Measurements from ENCODE around the gene NBPF1. TPM values are rescaled to one million over a fixed set of nuclear protein-coding genes. Genes with fewer than 3 reads are reported as not detected.
A peak's percentile ranks its signal among the peaks of the same experiment; 100 is the strongest.
"Not testable (repeated sequence)": the region's sequence is repeated elsewhere in the genome, so short reads cannot be mapped to it uniquely, and the experiment has no call there.

Gene NBPF1
- total and polyA plus RNA-seq, 5 donors from 2014 or later: 0.49 to 13.0 (median 2.3) TPM

GRCh38 chr1:16637941-16638778 lies 24.8 kb upstream of the NBPF1 start:
- not testable (repeated sequence) for ATAC-seq (ENCODE audit: low read depth in 2 of 2); H3K4me1 Mint-ChIP-seq; H3K4me3 Mint-ChIP-seq; H3K27ac ChIP-seq (ENCODE audit: insufficient read depth, low read length, poor library complexity, severe bottlenecking); H3K27me3 ChIP-seq (ENCODE audit: control insufficient read depth, insufficient read depth, low read length); H3K4me1 ChIP-seq (ENCODE audit: control insufficient read depth, insufficient read depth, low read length, poor library complexity, severe bottlenecking); H3K27ac Mint-ChIP-seq; H3K9me3 ChIP-seq (ENCODE audit: control insufficient read depth in 2 of 2, low read length in 2 of 2); H3K4me3 ChIP-seq (ENCODE audit: low read depth, low read length); H3K9me3 Mint-ChIP-seq; H3K27me3 Mint-ChIP-seq
- peak in 1 of 3 donors; percentile 10 for DNase-seq
- peaks cover 33% of the 10 kb centered on the region for H3K36me3 ChIP-seq (ENCODE audit: control insufficient read depth, insufficient read depth, low read length)
- H3K36me3 Mint-ChIP-seq: peaks cover 12% of the 10 kb centered on the region

- not testable (repeated sequence) for H3K4me1 ChIP-seq (ENCODE audit: control insufficient read depth, insufficient read depth, low read length, poor library complexity, severe bottlenecking); H3K27ac Mint-ChIP-seq; H3K9me3 ChIP-seq (ENCODE audit: control insufficient read depth in 2 of 2, low read length in 2 of 2); ATAC-seq (ENCODE audit: low read depth in 2 of 2); H3K9me3 Mint-ChIP-seq; H3K27ac ChIP-seq (ENCODE audit: insufficient read depth, low read length, poor library complexity, severe bottlenecking); H3K27me3 Mint-ChIP-seq; H3K4me3 Mint-ChIP-seq; H3K4me1 Mint-ChIP-seq; H3K4me3 ChIP-seq (ENCODE audit: low read depth, low read length); H3K27me3 ChIP-seq (ENCODE audit: control insufficient read depth, insufficient read depth, low read length)
- peak in 1 of 3 donors; percentile 1 for DNase-seq
- H3K36me3 ChIP-seq (ENCODE audit: control insufficient read depth, insufficient read depth, low read length): peaks cover 47% of the 10 kb centered on the region
- H3K36me3 Mint-ChIP-seq: peaks cover 27% of the 10 kb centered on the region
Measured at GRCh38 chr1:16636551-16637195, 23.3 kb upstream of the NBPF1 start.

GRCh38 chr1:16635959-16636358 lies 22.6 kb upstream of the NBPF1 start:
- not testable (repeated sequence) for ATAC-seq (ENCODE audit: low read depth in 2 of 2)
- DNase-seq: peak in 1 of 3 donors; percentile 1

GRCh38 chr1:16633540-16634282 lies 20.3 kb upstream of the NBPF1 start:
- not testable (repeated sequence) for H3K4me3 Mint-ChIP-seq; H3K4me1 ChIP-seq (ENCODE audit: control insufficient read depth, insufficient read depth, low read length, poor library complexity, severe bottlenecking); H3K9me3 ChIP-seq (ENCODE audit: control insufficient read depth in 2 of 2, low read length in 2 of 2); H3K27ac ChIP-seq (ENCODE audit: insufficient read depth, low read length, poor library complexity, severe bottlenecking); H3K27me3 ChIP-seq (ENCODE audit: control insufficient read depth, insufficient read depth, low read length); H3K4me1 Mint-ChIP-seq; H3K9me3 Mint-ChIP-seq; H3K27me3 Mint-ChIP-seq; ATAC-seq (ENCODE audit: low read depth in 2 of 2); H3K4me3 ChIP-seq (ENCODE audit: low read depth, low read length)
- H3K27ac Mint-ChIP-seq: peak overlapping the region in 2 of 3 donors; percentile 7 to 32
- H3K36me3 Mint-ChIP-seq: peaks cover 48% of the 10 kb centered on the region
- H3K36me3 ChIP-seq (ENCODE audit: control insufficient read depth, insufficient read depth, low read length): peaks cover 65% of the 10 kb centered on the region
- DNase-seq: peak in 1 of 3 donors; percentile 1

More at GRCh38 chr1:16635959-16636358, 22.6 kb upstream of the NBPF1 start:
- not testable (repeated sequence) for H3K9me3 Mint-ChIP-seq; H3K4me3 Mint-ChIP-seq; H3K4me1 Mint-ChIP-seq; H3K9me3 ChIP-seq (ENCODE audit: control insufficient read depth in 2 of 2, low read length in 2 of 2); H3K4me3 ChIP-seq (ENCODE audit: low read depth, low read length); H3K4me1 ChIP-seq (ENCODE audit: control insufficient read depth, insufficient read depth, low read length, poor library complexity, severe bottlenecking); H3K27ac ChIP-seq (ENCODE audit: insufficient read depth, low read length, poor library complexity, severe bottlenecking); H3K27me3 ChIP-seq (ENCODE audit: control insufficient read depth, insufficient read depth, low read length); H3K27ac Mint-ChIP-seq; H3K27me3 Mint-ChIP-seq
- H3K36me3 ChIP-seq (ENCODE audit: control insufficient read depth, insufficient read depth, low read length): peaks cover 54% of the 10 kb centered on the region
- peaks cover 33% of the 10 kb centered on the region for H3K36me3 Mint-ChIP-seq

- not testable (repeated sequence) for H3K4me1 Mint-ChIP-seq; H3K4me1 ChIP-seq (ENCODE audit: control insufficient read depth, insufficient read depth, low read length, poor library complexity, severe bottlenecking); H3K27me3 Mint-ChIP-seq; ATAC-seq (ENCODE audit: low read depth in 2 of 2); H3K4me3 Mint-ChIP-seq; H3K9me3 Mint-ChIP-seq; H3K9me3 ChIP-seq (ENCODE audit: control insufficient read depth in 2 of 2, low read length in 2 of 2); H3K27ac ChIP-seq (ENCODE audit: insufficient read depth, low read length, poor library complexity, severe bottlenecking); H3K4me3 ChIP-seq (ENCODE audit: low read depth, low read length); H3K27me3 ChIP-seq (ENCODE audit: control insufficient read depth, insufficient read depth, low read length)
- Mint-ChIP-seq H3K36me3 (peaks cover 58% of the 10 kb centered on the region), H3K27ac (peak overlapping the region in 1 of 3 donors; percentile 26)
- H3K36me3 ChIP-seq (ENCODE audit: control insufficient read depth, insufficient read depth, low read length): peaks cover 73% of the 10 kb centered on the region
- peak in 1 of 3 donors; percentile 2 for DNase-seq
Measured at GRCh38 chr1:16632044-16632850, 18.9 kb upstream of the NBPF1 start.

GRCh38 chr1:16631248-16632043 lies 18.1 kb upstream of the NBPF1 start:
- Mint-ChIP-seq H3K9me3 (no peaks in the 10 kb centered on the region), H3K36me3 (peaks cover 62% of the 10 kb centered on the region), H3K27me3 (no peaks in the 10 kb centered on the region), H3K4me1 (peaks cover 0 to 7% (median 2%) of the 10 kb centered on the region in 4 donors), H3K27ac (peak overlapping the region in 1 of 3 donors; percentile 26), H3K4me3 (no peak overlapping the region)
- no peak overlapping the region for H3K27ac ChIP-seq (ENCODE audit: insufficient read depth, low read length, poor library complexity, severe bottlenecking)
- peaks cover 75% of the 10 kb centered on the region for H3K36me3 ChIP-seq (ENCODE audit: control insufficient read depth, insufficient read depth, low read length)
- no peak overlapping the region for H3K4me3 ChIP-seq (ENCODE audit: low read depth, low read length)
- no peaks in the 10 kb centered on the region for H3K27me3 ChIP-seq (ENCODE audit: control insufficient read depth, insufficient read depth, low read length)
- DNase-seq (peak in 1 of 3 donors; percentile 8), ATAC-seq (ENCODE audit: low read depth in 2 of 2) (no peak)
- no peaks in the 10 kb centered on the region for H3K4me1 ChIP-seq (ENCODE audit: control insufficient read depth, insufficient read depth, low read length, poor library complexity, severe bottlenecking)
- H3K9me3 ChIP-seq (ENCODE audit: control insufficient read depth in 2 of 2, low read length in 2 of 2): no peaks in the 10 kb centered on the region

All from CD4-positive, CD25-positive, alpha-beta regulatory T cell (primary cell).